GM21723 (cell line): ENCODE data around the gene KIAA0319L.

Source experiments
- ATAC-seq: cut with Tn5 transposase; IDR thresholded peaks from one replicate; pipeline ENCODE4 v1.9.1; 2021; ENCODE audit warnings: mild to moderate bottlenecking, moderate library complexity; ENCODE audit not compliant: unreplicated experiment

Gene KIAA0319L

DNA sequence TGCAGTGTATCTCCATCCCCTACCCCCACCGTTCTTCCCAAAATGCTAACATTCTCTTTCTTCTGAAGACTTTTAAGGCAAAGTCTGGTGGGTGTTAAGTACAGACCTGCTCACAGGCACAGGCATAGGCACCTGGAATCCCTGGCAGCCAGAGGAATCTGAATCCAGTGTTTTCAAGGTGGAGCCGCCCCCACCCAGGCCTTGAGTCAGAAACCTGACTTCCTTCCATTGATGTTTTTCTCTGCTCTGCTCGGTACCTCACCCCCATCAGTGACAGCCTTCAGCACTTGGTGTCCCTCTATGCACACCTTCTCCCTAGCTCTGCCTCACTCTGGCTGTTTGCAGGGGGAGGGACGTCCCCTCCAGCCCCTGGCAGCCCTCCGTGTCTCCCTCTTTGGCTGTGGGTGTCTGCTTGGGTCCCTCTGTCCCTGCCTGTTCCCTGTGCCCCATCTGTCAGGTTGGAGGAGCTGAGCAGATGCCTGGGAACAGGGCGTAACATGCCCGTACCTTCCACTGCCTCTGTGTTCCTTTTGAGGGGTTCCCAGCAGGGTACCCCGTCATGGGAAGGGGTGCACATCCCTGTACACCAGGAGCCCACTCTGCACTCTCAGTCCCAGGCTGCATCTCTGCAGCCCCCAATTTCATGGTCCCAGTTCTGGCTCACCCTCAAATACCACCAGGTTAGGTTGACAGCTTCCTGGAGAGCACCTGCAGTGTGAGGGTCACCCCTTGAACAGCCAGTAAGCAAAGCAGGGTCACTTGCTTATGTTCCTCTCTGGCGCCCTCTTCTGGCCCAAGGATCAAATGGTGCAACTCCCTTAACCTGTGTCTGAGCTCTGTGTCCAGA lies 7.1 kb upstream of the KIAA0319L start:
- ATAC-seq = no peak

GRCh38 chr1:35563166-35563565 lies 6.0 kb upstream of the KIAA0319L start:
- ATAC-seq = no peak

DNA sequence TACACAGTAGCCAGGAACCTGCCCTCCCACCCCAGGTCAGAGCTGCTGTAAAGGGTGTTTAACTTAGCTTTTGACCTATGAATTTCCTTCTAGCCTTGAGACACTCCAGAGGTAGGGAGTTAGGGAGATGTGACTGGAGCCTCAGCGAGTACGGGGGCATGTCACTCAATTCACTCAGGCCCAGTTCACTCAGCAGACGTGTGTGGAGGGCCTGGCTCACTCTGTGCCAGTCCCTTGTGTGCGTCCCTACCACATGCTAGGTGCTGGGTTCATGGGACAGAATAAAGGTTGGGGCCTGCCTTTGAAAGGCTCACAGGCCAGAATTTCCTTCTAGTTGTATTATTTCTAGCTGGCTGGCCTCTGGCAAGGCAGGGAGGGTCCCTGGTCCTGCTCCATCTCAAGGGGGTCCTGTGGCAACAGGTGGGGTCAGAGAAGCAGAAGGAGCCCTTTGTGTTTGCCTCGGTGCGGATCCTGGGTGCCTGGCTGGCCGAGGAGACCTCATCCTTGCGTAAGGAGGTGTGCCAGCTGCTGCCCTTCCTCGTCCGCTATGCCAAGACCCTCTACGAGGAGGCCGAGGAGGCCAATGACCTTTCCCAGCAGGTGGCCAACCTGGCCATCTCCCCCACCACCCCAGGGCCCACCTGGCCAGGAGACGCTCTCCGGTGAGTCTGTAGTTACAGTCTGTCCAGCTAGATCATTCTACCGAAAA lies 4.9 kb upstream of the KIAA0319L start:
- no peak for ATAC-seq

- no peak for ATAC-seq
These were observed 4.2 kb upstream of the KIAA0319L start for GRCh38 chr1:35561297-35561971.

GRCh38 chr1:35560256-35561225 lies 3.3 kb upstream of the KIAA0319L start:
- no peak for ATAC-seq

GRCh38 chr1:35559317-35559944 lies 2.2 kb upstream of the KIAA0319L start:
- no peak for ATAC-seq

DNA sequence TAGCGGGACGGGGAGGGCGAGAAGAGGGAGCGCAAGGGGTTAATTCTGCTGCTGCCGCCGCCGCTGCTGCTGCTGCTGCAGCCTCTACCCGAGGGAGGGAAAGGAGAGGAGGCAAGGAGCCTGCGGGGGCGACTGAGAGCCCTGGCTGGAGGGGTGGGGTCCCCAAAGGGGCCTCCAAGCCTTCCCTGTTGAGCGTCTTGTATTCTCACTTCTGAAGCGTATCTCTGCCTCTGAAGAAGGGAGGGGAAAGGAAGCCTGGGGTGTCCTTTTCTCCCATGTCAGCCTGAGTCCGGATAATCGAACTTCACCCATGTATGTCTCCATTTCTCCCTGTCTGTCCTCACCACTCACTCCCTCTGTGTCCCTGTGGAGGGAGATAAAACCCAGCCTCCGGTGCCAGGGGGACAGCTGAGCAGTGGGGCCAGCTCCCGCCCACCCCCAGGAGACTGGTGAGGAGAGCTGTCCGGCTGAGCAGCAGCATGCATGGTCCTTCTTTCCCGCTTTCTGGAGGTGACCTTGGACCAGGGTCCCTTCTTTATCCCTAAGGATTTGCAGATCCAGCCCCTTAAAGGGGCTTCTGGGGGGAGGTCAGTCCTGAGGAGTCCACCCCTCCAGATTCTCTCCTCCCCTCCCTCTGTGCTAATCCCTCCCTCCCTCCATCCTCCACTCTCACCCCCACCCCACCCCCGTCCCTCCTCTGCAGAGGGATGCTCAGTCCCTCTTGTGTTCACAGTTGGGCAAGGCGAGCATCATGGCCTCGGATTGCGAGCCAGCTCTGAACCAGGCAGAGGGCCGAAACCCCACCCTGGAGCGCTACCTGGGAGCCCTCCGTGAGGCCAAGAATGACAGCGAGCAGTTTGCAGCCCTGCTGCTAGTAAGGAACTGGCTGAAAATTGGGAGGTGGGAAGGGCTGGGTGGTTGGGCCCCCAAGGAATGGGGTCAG lies 1.4 kb upstream of the KIAA0319L start:
- ATAC-seq = no peak

DNA sequence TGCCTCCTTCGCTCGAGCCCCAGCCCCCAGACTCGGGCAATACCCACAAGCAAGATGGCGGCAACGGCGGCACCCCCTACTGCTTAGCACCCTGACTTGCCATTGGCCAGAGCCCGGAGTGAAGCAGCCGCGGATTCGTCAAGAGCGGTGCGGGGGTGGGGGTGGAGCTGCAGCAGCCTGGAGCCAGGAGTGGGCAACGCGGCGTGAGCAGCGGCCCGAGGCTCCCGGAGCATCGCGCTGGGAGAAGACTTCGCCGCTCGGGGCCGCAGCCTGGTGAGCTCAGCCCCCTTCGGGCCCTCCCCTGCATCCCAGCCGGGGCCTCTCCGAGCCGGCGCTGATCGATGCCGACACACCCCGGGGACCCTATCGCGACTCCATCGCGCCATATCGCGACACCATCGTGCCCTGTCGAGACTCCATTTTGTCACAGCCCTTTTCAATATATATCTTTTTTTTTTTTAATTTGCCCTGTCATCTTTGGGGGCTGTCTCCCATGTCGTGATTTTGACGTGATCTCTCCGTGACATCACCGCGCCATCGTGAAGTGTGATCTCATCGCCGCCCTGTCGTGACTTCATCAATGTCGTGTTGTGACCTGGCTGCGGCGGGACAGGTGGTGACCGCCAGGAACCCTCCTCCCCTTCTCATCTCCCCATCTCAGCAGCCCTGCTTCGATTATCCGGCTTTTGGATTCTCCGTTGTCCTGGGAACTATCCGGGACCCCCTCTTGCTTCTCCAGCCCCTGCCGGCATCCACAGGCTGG lies 589 bp upstream of the KIAA0319L start, which contains the start of gene NCDN:
Gene NCDN (plus strand): TSS at position 189 of the 763 bp plus-strand sequence. CDS start 392 bp downstream, at position 581.
- ATAC-seq = peak; percentile 82

- no peak for ATAC-seq
These were observed 602 bp downstream of the KIAA0319L start for GRCh38 chr1:35556484-35557117.

DNA sequence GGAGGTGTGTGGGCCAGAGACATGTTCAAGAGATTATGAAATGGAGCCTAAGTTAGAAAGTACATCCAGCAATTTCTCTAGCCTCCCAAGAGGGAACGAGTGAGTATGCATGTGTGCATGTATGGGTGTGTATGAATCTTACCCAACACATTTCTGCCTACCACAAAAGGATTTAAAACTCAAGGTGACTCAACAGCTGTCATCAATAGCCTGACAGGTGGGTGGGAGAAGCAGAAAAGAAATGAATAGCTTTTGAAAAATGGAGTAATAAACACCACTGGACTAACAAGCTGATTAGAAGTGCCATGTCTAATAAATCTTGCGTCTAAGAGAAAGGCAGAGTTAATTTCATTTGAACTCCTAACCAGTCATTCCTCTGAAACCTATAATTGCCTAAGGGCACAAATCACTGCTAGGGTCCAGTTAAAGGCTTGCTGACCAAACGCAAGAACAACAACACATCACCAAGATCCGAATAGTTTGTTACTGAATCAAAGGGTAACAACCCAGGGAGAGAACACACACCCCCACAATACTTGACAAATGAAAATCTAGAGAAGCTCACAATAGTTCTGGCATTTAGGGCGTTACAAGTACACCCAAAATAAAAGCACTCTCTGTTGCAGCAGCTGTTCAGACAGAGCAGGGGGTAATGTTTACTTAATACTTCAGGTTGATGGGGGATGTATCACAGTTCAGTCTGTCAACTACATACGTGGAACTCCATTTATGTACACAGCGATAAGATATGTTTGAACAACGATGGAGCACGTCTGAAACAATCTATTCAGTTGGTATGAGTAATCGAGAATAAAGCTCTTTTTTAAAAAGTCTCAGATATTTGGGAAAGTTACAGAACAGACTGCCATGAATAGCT lies 1.4 kb downstream of the KIAA0319L start:
- ATAC-seq = no peak

- ATAC-seq = no peak
These were observed 2.0 kb downstream of the KIAA0319L start for GRCh38 chr1:35555212-35555584.

- ATAC-seq = no peak
These were observed 2.7 kb downstream of the KIAA0319L start for GRCh38 chr1:35554266-35555211.

- ATAC-seq = no peak
These were observed 3.4 kb downstream of the KIAA0319L start for GRCh38 chr1:35553851-35554250.

GRCh38 chr1:35546614-35547013 lies 10.6 kb downstream of the KIAA0319L start:
- ATAC-seq = no peak

DNA sequence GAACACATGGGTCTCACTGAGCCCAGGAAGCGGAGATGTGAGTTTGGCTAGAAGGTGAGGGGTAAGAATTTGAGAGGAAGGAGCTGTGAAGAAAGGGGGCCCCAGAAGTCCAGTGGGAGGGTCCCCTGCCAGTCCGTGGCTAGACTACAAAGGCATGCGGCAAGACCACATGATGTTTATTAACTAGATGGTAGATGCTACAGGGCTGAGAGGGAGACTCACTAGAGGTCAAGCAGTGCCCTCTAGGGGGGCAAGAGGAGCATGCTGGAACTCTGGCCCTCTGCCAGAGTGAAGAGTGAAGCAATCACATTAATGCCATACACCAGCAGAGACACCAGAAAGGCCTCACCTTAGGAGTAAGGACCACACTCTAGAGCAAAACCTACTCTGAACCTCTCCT lies 12.2 kb downstream of the KIAA0319L start:
- ATAC-seq = no peak
